Osteocyte (in vitro differentiated cells): Measurements from ENCODE around the gene WDR83. TPM values are rescaled to one million over a fixed set of nuclear protein-coding genes. Genes with fewer than 3 reads are reported as not detected.

Experiments
- DNase-seq: peaks from one replicate; pipeline ENCODE4 v3.0.0; 2021; ENCODE audit warnings: mixed read lengths; ENCODE audit not compliant: unreplicated experiment; ENCODE audit errors: extremely low spot score
- H3K27ac Mint-ChIP-seq: one replicate; pipeline ENCODE4 v1.8.0; 2021; ENCODE audit warnings: mild to moderate bottlenecking, mixed read lengths; ENCODE audit not compliant: unreplicated experiment
- H3K27me3 Mint-ChIP-seq: one replicate; pipeline ENCODE4 v1.8.0; 2021; ENCODE audit warnings: mixed read lengths; ENCODE audit not compliant: unreplicated experiment
- H3K36me3 Mint-ChIP-seq: one replicate; pipeline ENCODE4 v1.8.0; 2021; ENCODE audit warnings: mixed read lengths; ENCODE audit not compliant: unreplicated experiment
- H3K4me1 Mint-ChIP-seq: one replicate; pipeline ENCODE4 v1.8.0; 2021; ENCODE audit warnings: mixed read lengths; ENCODE audit not compliant: unreplicated experiment
- H3K4me3 Mint-ChIP-seq: one replicate; pipeline ENCODE4 v1.8.0; 2021; ENCODE audit warnings: mild to moderate bottlenecking, moderate library complexity, mixed read lengths; ENCODE audit not compliant: unreplicated experiment
- H3K9me3 Mint-ChIP-seq: one replicate; pipeline ENCODE4 v1.8.0; 2021; ENCODE audit warnings: mixed read lengths; ENCODE audit not compliant: unreplicated experiment
- CTCF ChIP-seq: fragments of 200-600 bp; sonication (generic); IDR thresholded peaks from 2 replicates; pipeline ENCODE4 v1.5.0; 2021; ENCODE audit warnings: antibody characterized with exemption, mild to moderate bottlenecking, moderate library complexity
- total RNA-seq: library from RNA; stranded (reverse); gene quantifications from 2 replicates; pipeline ENCODE4 v1.2.1, GENCODE V29; 2021

Gene WDR83
- total RNA-seq, 1 donor from 2014 or later, result 12.4 TPM

- H3K4me3 Mint-ChIP-seq, result no peak overlapping the region
- no peaks in the 10 kb centered on the region for H3K9me3 Mint-ChIP-seq
Measured at GRCh38 chr19:12715929-12716328, 49.3 kb downstream of the WDR83 start.

GRCh38 chr19:12720296-12720695 is 53.7 kb downstream of the WDR83 start:
- Mint-ChIP-seq H3K4me1 (peaks cover 32% of the 10 kb centered on the region), H3K27ac (peak overlapping the region; percentile 64), H3K4me3 (peak overlapping the region; percentile 77)

More at GRCh38 chr19:12715929-12716328, 49.3 kb downstream of the WDR83 start:
- no peak for TF ChIP-seq CTCF
- H3K27me3 Mint-ChIP-seq, result no peaks in the 10 kb centered on the region
- H3K27ac Mint-ChIP-seq, result no peak overlapping the region
- no peak for DNase-seq
- H3K4me1 Mint-ChIP-seq, result peaks cover 10% of the 10 kb centered on the region
- H3K36me3 Mint-ChIP-seq, result peaks cover 17% of the 10 kb centered on the region

GRCh38 chr19:12720851-12721655 is 54.4 kb downstream of the WDR83 start:
- Mint-ChIP-seq H3K9me3 (no peaks in the 10 kb centered on the region), H3K27me3 (no peaks in the 10 kb centered on the region), H3K4me1 (peaks cover 32% of the 10 kb centered on the region), H3K36me3 (peaks cover 10% of the 10 kb centered on the region), H3K27ac (peak overlapping the region; percentile 98), H3K4me3 (peak overlapping the region; percentile 94)
- no peak for TF ChIP-seq CTCF
- no peak for DNase-seq

More at GRCh38 chr19:12720296-12720695, 53.7 kb downstream of the WDR83 start:
- Mint-ChIP-seq H3K9me3 (no peaks in the 10 kb centered on the region), H3K27me3 (no peaks in the 10 kb centered on the region), H3K36me3 (peaks cover 10% of the 10 kb centered on the region)
- TF ChIP-seq CTCF, result no peak
- DNase-seq, result no peak

- Mint-ChIP-seq H3K4me3 (peak overlapping the region; percentile 94), H3K36me3 (peaks cover 8% of the 10 kb centered on the region), H3K27ac (peak overlapping the region; percentile 98), H3K27me3 (no peaks in the 10 kb centered on the region), H3K9me3 (no peaks in the 10 kb centered on the region), H3K4me1 (peaks cover 32% of the 10 kb centered on the region)
- no peak for DNase-seq
- no peak for TF ChIP-seq CTCF
Measured at GRCh38 chr19:12721656-12722565, 55.3 kb downstream of the WDR83 start.
